IMR-90 (cell line): ENCODE data around the gene PLXNA4. TPM values are rescaled to one million over a fixed set of nuclear protein-coding genes. Genes with fewer than 3 reads are reported as not detected.

Source experiments
- ATAC-seq: fragments of 200-7000 bp; cut with Tn5 transposase; 2 replicates; pipeline ENCODE4 v1.9.1; 2020; ENCODE audit warnings: low read depth, mild to moderate bottlenecking, moderate library complexity
- BruUV-seq: library from RNA; stranded (reverse); fragments of 400-500 nt; replicated peaks from 2 replicates; lab custom pipeline; 2021; lab: Mats Ljungman, UMichigan
- CTCF ChIA-PET: fragments of 300-600 bp; formaldehyde crosslinking; extraction: SDS; loops from one replicate; lab custom pipeline; 2021; ENCODE audit warnings: antibody characterized with exemption; lab: Yijun Ruan, JAX
- POLR2A ChIA-PET: fragments of 300-600 bp; sonication (Branson Sonifier 250); formaldehyde crosslinking; loops from one replicate; lab custom pipeline; 2022; ENCODE audit warnings: antibody characterized with exemption; ENCODE audit not compliant: unreplicated experiment; lab: Charles Lee
- DNase-seq: peaks from one replicate; pipeline ENCODE4 v3.0.0; 2013
- H2AFZ ChIP-seq: replicated peaks from 2 replicates; pipeline ENCODE3; 2013; ENCODE audit warnings: low read length, mild to moderate bottlenecking; ENCODE audit not compliant: poor library complexity
- H2AK5ac ChIP-seq: 2 replicates; pipeline ENCODE4 v1.6.1; 2013; ENCODE audit warnings: low read depth, low read length, inconsistent platforms
- H2AK9ac ChIP-seq: replicated peaks from 2 replicates; pipeline ENCODE3; 2013; ENCODE audit warnings: mild to moderate bottlenecking, low read depth, low read length, moderate library complexity; ENCODE audit not compliant: poor library complexity
- H2BK120ac ChIP-seq: 2 replicates; pipeline ENCODE4 v1.6.1; 2013; ENCODE audit warnings: low read depth, low read length, inconsistent platforms
- H2BK15ac ChIP-seq: 3 replicates; pipeline ENCODE4 v1.6.1; 2013; ENCODE audit warnings: low read depth, low read length, inconsistent platforms
- H2BK20ac ChIP-seq: 2 replicates; pipeline ENCODE4 v1.6.1; 2013; ENCODE audit warnings: low read depth, mild to moderate bottlenecking, inconsistent platforms, low read length, moderate library complexity
- H2BK5ac ChIP-seq: 2 replicates; pipeline ENCODE4 v1.6.1; 2013; ENCODE audit warnings: mild to moderate bottlenecking, low read depth, low read length, inconsistent platforms; ENCODE audit not compliant: poor library complexity, severe bottlenecking
- H3K14ac ChIP-seq: replicated peaks from 2 replicates; pipeline ENCODE4 v1.6.1; 2013; ENCODE audit warnings: low read depth, low read length, inconsistent platforms
- H3K18ac ChIP-seq: 2 replicates; pipeline ENCODE4 v1.6.1; 2013; ENCODE audit warnings: low read depth, low read length, control low read depth
- H3K23ac ChIP-seq: 2 replicates; pipeline ENCODE4 v1.6.1; 2013; ENCODE audit warnings: low read depth, low read length, inconsistent platforms
- H3K27ac ChIP-seq: 2 replicates; pipeline ENCODE4 v1.5.1; 2013; ENCODE audit warnings: mild to moderate bottlenecking, control low read depth, low read length; ENCODE audit not compliant: insufficient read depth
- H3K27me3 ChIP-seq: 2 replicates; pipeline ENCODE4 v1.6.1; 2013; ENCODE audit warnings: low read length; ENCODE audit not compliant: control insufficient read depth, insufficient read depth
- H3K36me3 ChIP-seq: 2 replicates; pipeline ENCODE4 v1.6.1; 2013; ENCODE audit warnings: low read length, mixed read lengths; ENCODE audit not compliant: control insufficient read depth, insufficient read depth
- H3K4ac ChIP-seq: 2 replicates; pipeline ENCODE4 v1.6.1; 2013; ENCODE audit warnings: low read depth, low read length, inconsistent platforms
- H3K4me1 ChIP-seq: 2 replicates; pipeline ENCODE4 v1.6.1; 2013; ENCODE audit warnings: low read length, mixed read lengths; ENCODE audit not compliant: control insufficient read depth, insufficient read depth
- H3K4me2 ChIP-seq: 2 replicates; pipeline ENCODE4 v1.6.1; 2013; ENCODE audit warnings: low read depth, mild to moderate bottlenecking, control low read depth, low read length, moderate library complexity
- H3K4me3 ChIP-seq: 2 replicates; pipeline ENCODE4 v1.5.1; 2013; ENCODE audit warnings: low read depth, mild to moderate bottlenecking, control low read depth, low read length, moderate library complexity; ENCODE audit not compliant: insufficient read depth
- H3K56ac ChIP-seq: 2 replicates; pipeline ENCODE4 v1.6.1; 2013; ENCODE audit warnings: low read length, inconsistent platforms; ENCODE audit not compliant: insufficient read depth; ENCODE audit errors: extremely low read depth
- H3K79me1 ChIP-seq, 2 experiments: 2 replicates each; pipeline ENCODE4 v1.6.1; 2013; ENCODE audit warnings: low read length in 2 of 2, inconsistent platforms in 1 of 2, low read depth in 1 of 2
- H3K9ac ChIP-seq: 2 replicates; pipeline ENCODE4 v1.6.1; 2013; ENCODE audit warnings: low read depth, low read length, control low read depth
- H3K9me1 ChIP-seq: 2 replicates; pipeline ENCODE4 v1.6.1; 2013; ENCODE audit warnings: low read length, inconsistent platforms; ENCODE audit not compliant: insufficient read depth
- H3K9me3 ChIP-seq: 2 replicates; pipeline ENCODE4 v1.6.1; 2013; ENCODE audit warnings: low read length; ENCODE audit not compliant: control insufficient read depth, insufficient read depth
- H4K20me1 ChIP-seq: 2 replicates; pipeline ENCODE4 v1.6.1; 2013; ENCODE audit warnings: low read length, inconsistent platforms; ENCODE audit not compliant: insufficient read depth
- H4K5ac ChIP-seq: 2 replicates; pipeline ENCODE4 v1.6.1; 2013; ENCODE audit warnings: mild to moderate bottlenecking, low read depth, low read length, control low read depth
- H4K8ac ChIP-seq, 2 experiments: 2 replicates each; pipeline ENCODE4 v1.6.1; 2013; ENCODE audit warnings: low read depth in 2 of 2, low read length in 2 of 2, control low read depth in 1 of 2, inconsistent platforms in 1 of 2
- H4K91ac ChIP-seq: 2 replicates; pipeline ENCODE4 v1.6.1; 2013; ENCODE audit warnings: low read depth, low read length, inconsistent platforms; ENCODE audit not compliant: insufficient read depth
- CEBPB ChIP-seq: IDR thresholded peaks from 2 replicates; pipeline ENCODE4 v1.6.1; 2012; ENCODE audit warnings: low read depth, low read length, improper control_type of control experiment
- ELK1 ChIP-seq: fragments of 150-350 bp; IDR thresholded peaks from 2 replicates; pipeline ENCODE4 v1.6.1; 2016; ENCODE audit warnings: low read depth, mild to moderate bottlenecking, low read length, moderate library complexity, borderline replicate concordance
- RAD21 ChIP-seq: IDR thresholded peaks from 2 replicates; pipeline ENCODE4 v1.6.1; 2012; ENCODE audit warnings: low read length, improper control_type of control experiment
- RCOR1 ChIP-seq: IDR thresholded peaks from 2 replicates; pipeline ENCODE4 v1.6.1; 2012; ENCODE audit warnings: mild to moderate bottlenecking, low read length, improper control_type of control experiment; ENCODE audit not compliant: insufficient replicate concordance
- WGBS, 2 experiments: methylation state at CpG; one replicate each; pipeline versions ENCODE4 v1.1.5 to v1.1.7; 2013; ENCODE audit warnings: missing lambda C conversion rate in 2 of 2; ENCODE audit not compliant: insufficient read length in 1 of 2; ENCODE audit errors: extremely low coverage in 2 of 2; 5-methylcytosine and 5-hydroxymethylcytosine counted together
- dilution Hi-C: fragments of 300-500 bp; cut with HindIII; formaldehyde crosslinking; loops from one replicate; pipeline ENCODE4 v1.14.3; 2018; ENCODE audit warnings: low sequenced_read_pairs; ENCODE audit not compliant: unreplicated experiment
- in situ Hi-C: fragments of 300-500 bp; cut with MboI; formaldehyde crosslinking; loops from 3 replicates; pipeline ENCODE4 v1.14.3; 2019; ENCODE audit warnings: low sequenced_read_pairs, inconsistent platforms, mixed read lengths
- intact Hi-C: fragments of 100-400 bp; cut with micrococcal nuclease; formaldehyde crosslinking; loops from 2 replicates; pipeline ENCODE4 v1.10.0; 2022
- polyA plus RNA-seq, 3 experiments: library from polyadenylated mRNA; depleted of rRNA; stranded (reverse); fragments of >200 nt; gene quantifications; 2 replicates each; pipeline ENCODE4 v1.2.3, GENCODE V29; 2012; ENCODE audit warnings: low replicate concordance in 1 of 3
- total RNA-seq: library from RNA; depleted of rRNA; stranded (reverse); fragments of >200 nt; gene quantifications from 2 replicates; pipeline ENCODE4 v1.2.3, GENCODE V29; 2012

The PLXNA4 gene
- total and polyA plus RNA-seq, 2 of the 4 experiments (the other 2 are of a cell fraction): under 0.01 TPM

DNA sequence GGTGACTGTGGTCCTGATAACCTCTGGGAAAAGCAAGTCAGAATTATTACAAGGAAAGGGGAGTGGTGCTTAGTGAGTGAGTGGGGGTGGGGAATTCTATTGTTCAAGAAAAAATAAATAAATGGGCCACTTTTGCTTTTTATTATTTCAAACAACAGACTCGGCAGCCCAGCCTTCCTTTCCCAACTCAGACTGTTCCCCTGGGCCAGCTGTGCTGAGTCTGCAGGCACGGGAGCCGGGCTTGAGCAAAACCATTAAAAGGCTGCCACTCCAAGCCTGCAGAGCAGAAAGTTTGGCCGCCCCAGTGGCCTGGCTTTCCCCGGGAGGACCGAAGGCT, 90.0 kb downstream of the PLXNA4 start:
- Histone ChIP-seq H2BK120ac (no peak overlapping the region), H3K4ac (no peak overlapping the region), H2BK5ac (no peak overlapping the region), H3K79me1 (no peaks in the 10 kb centered on the region), H3K36me3 (no peaks in the 10 kb centered on the region), H3K18ac (no peak overlapping the region), H4K5ac (no peak overlapping the region), H2AK9ac (no peak overlapping the region), H3K56ac (no peak overlapping the region), H3K9ac (no peak overlapping the region), H4K8ac (no peak overlapping the region), H2BK20ac (no peak overlapping the region), H3K4me3 (no peak overlapping the region), H3K27ac (no peak overlapping the region), H3K4me1 (no peaks in the 10 kb centered on the region), H3K9me3 (no peaks in the 10 kb centered on the region), H3K27me3 (no peaks in the 10 kb centered on the region), H2BK15ac (no peak overlapping the region), H3K9me1 (no peaks in the 10 kb centered on the region), H3K23ac (no peak overlapping the region), H2AK5ac (no peak overlapping the region), H3K4me2 (no peak overlapping the region), H4K20me1 (no peaks in the 10 kb centered on the region), H4K91ac (no peak overlapping the region), H2AFZ (no peak overlapping the region), H3K14ac (no peak overlapping the region)
- ATAC-seq: no peak
- TF ChIP-seq RAD21: no peak
- TF ChIP-seq RCOR1: no peak
- TF ChIP-seq ELK1: no peak
- TF ChIP-seq CEBPB: no peak
- dilution Hi-C loops (no loop called here), in situ Hi-C loops (no loop called here), intact Hi-C loops (no loop called here)
- ChIA-PET POLR2A (no interaction called here), CTCF (no interaction called here)
- no peak for DNase-seq
- no TSS peak for BruUV-seq
- WGBS, 2 experiments: no CpG with 5 or more reads among the region's 6 CpGs
